ENCODE data around the gene CYFIP2.

CYFIP2 gene

GRCh38 chr5:157389103-157389502 is 123.2 kb downstream of the CYFIP2 start:
- H3K9ac ChIP-seq: no peak overlapping the region
- H3K4me2 ChIP-seq: no peak overlapping the region
- H3K79me2 ChIP-seq (ENCODE audit: insufficient read depth, low read depth): no peaks in the 10 kb centered on the region
- H3K36me3 ChIP-seq (ENCODE audit: insufficient read depth): no peaks in the 10 kb centered on the region
- H3K4me3 ChIP-seq (IDR thresholded peaks at IDR 0.05; ENCODE audit: insufficient read depth, low read depth, low read length): no peak overlapping the region
- H4K20me1 ChIP-seq (ENCODE audit: insufficient read depth): no peaks in the 10 kb centered on the region
- TF ChIP-seq CTCF (conservative IDR thresholded peaks at IDR 0.05; ENCODE audit: low read depth, low read length): no peak
- H2AFZ ChIP-seq (ENCODE audit: low read depth): no peak overlapping the region
- no peaks in the 10 kb centered on the region for H3K27me3 ChIP-seq (ENCODE audit: insufficient read depth, low read depth)
- no peaks in the 10 kb centered on the region for H3K4me1 ChIP-seq (ENCODE audit: low read depth, poor library complexity, severe bottlenecking)
- no peak overlapping the region for H3K27ac ChIP-seq

- no peak overlapping the region for H3K4me2 ChIP-seq
- no peak overlapping the region for H2AFZ ChIP-seq (ENCODE audit: low read depth)
Measured at GRCh38 chr5:157390133-157390532, 124.2 kb downstream of the CYFIP2 start.

GRCh38 chr5:157390551-157391297 is 124.8 kb downstream of the CYFIP2 start:
- no peaks in the 10 kb centered on the region for H3K27me3 ChIP-seq (ENCODE audit: insufficient read depth, low read depth)
- no peaks in the 10 kb centered on the region for H3K79me2 ChIP-seq (ENCODE audit: insufficient read depth, low read depth)
- no peak overlapping the region for H2AFZ ChIP-seq (ENCODE audit: low read depth)
- H3K9ac ChIP-seq: no peak overlapping the region
- TF ChIP-seq CTCF (conservative IDR thresholded peaks at IDR 0.05; ENCODE audit: low read depth, low read length): no peak
- no peak overlapping the region for H3K4me3 ChIP-seq (IDR thresholded peaks at IDR 0.05; ENCODE audit: insufficient read depth, low read depth, low read length)
- no peaks in the 10 kb centered on the region for H4K20me1 ChIP-seq (ENCODE audit: insufficient read depth)
- no peaks in the 10 kb centered on the region for H3K4me1 ChIP-seq (ENCODE audit: low read depth, poor library complexity, severe bottlenecking)
- H3K4me2 ChIP-seq: no peak overlapping the region
- H3K27ac ChIP-seq: no peak overlapping the region
- no peaks in the 10 kb centered on the region for H3K36me3 ChIP-seq (ENCODE audit: insufficient read depth)

More at GRCh38 chr5:157390133-157390532, 124.2 kb downstream of the CYFIP2 start:
- H3K79me2 ChIP-seq (ENCODE audit: insufficient read depth, low read depth): no peaks in the 10 kb centered on the region
- H3K27me3 ChIP-seq (ENCODE audit: insufficient read depth, low read depth): no peaks in the 10 kb centered on the region
- no peak overlapping the region for H3K9ac ChIP-seq
- H3K36me3 ChIP-seq (ENCODE audit: insufficient read depth): no peaks in the 10 kb centered on the region
- no peak overlapping the region for H3K27ac ChIP-seq
- H3K4me1 ChIP-seq (ENCODE audit: low read depth, poor library complexity, severe bottlenecking): no peaks in the 10 kb centered on the region
- no peak for TF ChIP-seq CTCF (conservative IDR thresholded peaks at IDR 0.05; ENCODE audit: low read depth, low read length)
- H3K4me3 ChIP-seq (IDR thresholded peaks at IDR 0.05; ENCODE audit: insufficient read depth, low read depth, low read length): no peak overlapping the region
- H4K20me1 ChIP-seq (ENCODE audit: insufficient read depth): no peaks in the 10 kb centered on the region

GRCh38 chr5:157398305-157398704 is 132.4 kb downstream of the CYFIP2 start:
- TF ChIP-seq CTCF (conservative IDR thresholded peaks at IDR 0.05; ENCODE audit: low read depth, low read length): no peak
- no peak overlapping the region for H3K9ac ChIP-seq

More at GRCh38 chr5:157398305-157398704, 132.4 kb downstream of the CYFIP2 start:
- Histone ChIP-seq H3K4me1 (ENCODE audit: low read depth, poor library complexity, severe bottlenecking) (no peaks in the 10 kb centered on the region), H4K20me1 (ENCODE audit: insufficient read depth) (no peaks in the 10 kb centered on the region), H3K27ac (no peak overlapping the region), H3K79me2 (ENCODE audit: insufficient read depth, low read depth) (no peaks in the 10 kb centered on the region), H3K27me3 (ENCODE audit: insufficient read depth, low read depth) (no peaks in the 10 kb centered on the region), H3K36me3 (ENCODE audit: insufficient read depth) (no peaks in the 10 kb centered on the region), H2AFZ (ENCODE audit: low read depth) (no peak overlapping the region), H3K4me2 (no peak overlapping the region), H3K4me3 (IDR thresholded peaks at IDR 0.05; ENCODE audit: insufficient read depth, low read depth, low read length) (no peak overlapping the region)
